Neural cell (in vitro differentiated cells): Measurements from ENCODE around the gene SSBP3. TPM values are rescaled to one million over a fixed set of nuclear protein-coding genes. Genes with fewer than 3 reads are reported as not detected.

Experiments used
- H2AFZ ChIP-seq: fragments of 200-600, 300-800 bp; sonication (generic), shearing (Covaris generic); 2 replicates; pipeline ENCODE4 v1.6.0; 2014; ENCODE audit warnings: low read depth, mild to moderate bottlenecking, antibody characterized with exemption, low read length, moderate library complexity
- H3F3A ChIP-seq: fragments of 200-600 bp; shearing (Covaris generic); 2 replicates; pipeline ENCODE4 v1.6.1; 2016; ENCODE audit warnings: mild to moderate bottlenecking, moderate library complexity, mixed read lengths, antibody characterized with exemption, low read length; ENCODE audit not compliant: insufficient read depth, poor library complexity, severe bottlenecking
- H3K27ac ChIP-seq: fragments of 200-600, 300-800 bp; sonication (generic), shearing (Covaris generic); 2 replicates; pipeline ENCODE4 v1.5.1; 2014; ENCODE audit warnings: mild to moderate bottlenecking, low read length, moderate library complexity
- H3K27me3 ChIP-seq: fragments of 300-800, 200-600 bp; sonication (generic), shearing (Covaris generic); 2 replicates; pipeline ENCODE4 v1.6.0; 2014; ENCODE audit warnings: mild to moderate bottlenecking, low read depth, low read length, moderate library complexity; ENCODE audit not compliant: insufficient read depth
- H3K36me3 ChIP-seq: fragments of 300-800, 200-600 bp; sonication (generic), shearing (Covaris generic); 2 replicates; pipeline ENCODE4 v1.5.1; 2014; ENCODE audit warnings: mild to moderate bottlenecking, antibody characterized with exemption, low read length, moderate library complexity; ENCODE audit not compliant: insufficient read depth
- H3K4me2 ChIP-seq: fragments of 300-800, 200-600 bp; sonication (generic), shearing (Covaris generic); 2 replicates; pipeline ENCODE4 v1.6.0; 2014; ENCODE audit warnings: mild to moderate bottlenecking, low read length
- H3K4me3 ChIP-seq: fragments of 300-800, 200-600 bp; sonication (generic), shearing (Covaris generic); 2 replicates; pipeline ENCODE4 v1.5.1; 2014; ENCODE audit warnings: mild to moderate bottlenecking, low read length, moderate library complexity
- H3K79me2 ChIP-seq: fragments of 200-600 bp; shearing (Covaris generic); replicated peaks from 2 replicates; pipeline ENCODE4 v1.6.0; 2014; ENCODE audit warnings: mild to moderate bottlenecking, low read length, moderate library complexity; ENCODE audit not compliant: insufficient read depth
- H3K9ac ChIP-seq: fragments of 300-800, 200-600 bp; sonication (generic), shearing (Covaris generic); 2 replicates; pipeline ENCODE4 v1.6.1; 2016; ENCODE audit warnings: mild to moderate bottlenecking, low read length, mixed read lengths
- H3K9me2 ChIP-seq: fragments of 200-600 bp; shearing (Covaris generic); 2 replicates; pipeline ENCODE4 v1.6.1; 2016; ENCODE audit warnings: mild to moderate bottlenecking, low read length, mixed read lengths; ENCODE audit not compliant: insufficient read depth
- H3K9me3 ChIP-seq: fragments of 200-600, 300-800 bp; sonication (generic), shearing (Covaris generic); 2 replicates; pipeline ENCODE4 v1.6.1; 2016; ENCODE audit warnings: mild to moderate bottlenecking, mixed run types, low read length, moderate library complexity, mixed read lengths
- H4K20me1 ChIP-seq: fragments of 200-600 bp; shearing (Covaris generic); 2 replicates; pipeline ENCODE4 v1.6.1; 2016; ENCODE audit warnings: mild to moderate bottlenecking, mixed run types; ENCODE audit not compliant: insufficient read depth
- EP300 ChIP-seq: fragments of 450-650 bp; conservative IDR thresholded peaks from 2 replicates; pipeline ENCODE4 v1.6.1; 2014; ENCODE audit warnings: antibody characterized with exemption, mild to moderate bottlenecking, moderate library complexity; ENCODE audit not compliant: poor library complexity, severe bottlenecking
- EZH2 ChIP-seq: fragments of 200-600, 300-800 bp; shearing (Covaris generic), sonication (generic); IDR thresholded peaks from 2 replicates; pipeline ENCODE4 v1.6.1; 2014; ENCODE audit warnings: antibody characterized with exemption, low read length, borderline replicate concordance, mild to moderate bottlenecking; ENCODE audit not compliant: insufficient read depth, poor library complexity, severe bottlenecking
- MXI1 ChIP-seq: fragments of 450-650 bp; conservative IDR thresholded peaks from 2 replicates; pipeline ENCODE4 v1.6.1; 2014; ENCODE audit warnings: antibody characterized with exemption, mild to moderate bottlenecking; ENCODE audit not compliant: poor library complexity, severe bottlenecking
- POLR2AphosphoS5 ChIP-seq: IDR thresholded peaks from 2 replicates; pipeline ENCODE4 v1.6.1; 2012
- RAD21 ChIP-seq: fragments of 450-650 bp; conservative IDR thresholded peaks from 2 replicates; pipeline ENCODE4 v1.6.1; 2014; ENCODE audit warnings: antibody characterized with exemption, mild to moderate bottlenecking, moderate library complexity
- SMC3 ChIP-seq: fragments of 450-650 bp; conservative IDR thresholded peaks from 2 replicates; pipeline ENCODE4 v1.6.1; 2014; ENCODE audit warnings: antibody characterized with exemption, mild to moderate bottlenecking, moderate library complexity; ENCODE audit not compliant: poor library complexity
- TAF1 ChIP-seq: IDR thresholded peaks from 2 replicates; pipeline ENCODE4 v1.6.1; 2012; ENCODE audit warnings: low read depth
- polyA plus RNA-seq: library from polyadenylated mRNA; depleted of rRNA; stranded (reverse); fragments of >200 nt; gene quantifications from 2 replicates; pipeline ENCODE4 v1.2.3, GENCODE V29; 2014
- TF ChIP-seq, protein P1 (sequence below): fragments of 450-650 bp; IDR thresholded peaks from 2 replicates; pipeline ENCODE4 v1.5.1; 2014; ENCODE audit warnings: antibody characterized with exemption, mild to moderate bottlenecking, moderate library complexity; ENCODE audit not compliant: poor library complexity, severe bottlenecking
- TF ChIP-seq, protein P2 (sequence below): IDR thresholded peaks from 2 replicates; pipeline ENCODE4 v1.6.1; 2012; ENCODE audit warnings: borderline replicate concordance

Gene SSBP3
- polyA plus RNA-seq, 1 donor from 2014 or later = 77.4 TPM

DNA sequence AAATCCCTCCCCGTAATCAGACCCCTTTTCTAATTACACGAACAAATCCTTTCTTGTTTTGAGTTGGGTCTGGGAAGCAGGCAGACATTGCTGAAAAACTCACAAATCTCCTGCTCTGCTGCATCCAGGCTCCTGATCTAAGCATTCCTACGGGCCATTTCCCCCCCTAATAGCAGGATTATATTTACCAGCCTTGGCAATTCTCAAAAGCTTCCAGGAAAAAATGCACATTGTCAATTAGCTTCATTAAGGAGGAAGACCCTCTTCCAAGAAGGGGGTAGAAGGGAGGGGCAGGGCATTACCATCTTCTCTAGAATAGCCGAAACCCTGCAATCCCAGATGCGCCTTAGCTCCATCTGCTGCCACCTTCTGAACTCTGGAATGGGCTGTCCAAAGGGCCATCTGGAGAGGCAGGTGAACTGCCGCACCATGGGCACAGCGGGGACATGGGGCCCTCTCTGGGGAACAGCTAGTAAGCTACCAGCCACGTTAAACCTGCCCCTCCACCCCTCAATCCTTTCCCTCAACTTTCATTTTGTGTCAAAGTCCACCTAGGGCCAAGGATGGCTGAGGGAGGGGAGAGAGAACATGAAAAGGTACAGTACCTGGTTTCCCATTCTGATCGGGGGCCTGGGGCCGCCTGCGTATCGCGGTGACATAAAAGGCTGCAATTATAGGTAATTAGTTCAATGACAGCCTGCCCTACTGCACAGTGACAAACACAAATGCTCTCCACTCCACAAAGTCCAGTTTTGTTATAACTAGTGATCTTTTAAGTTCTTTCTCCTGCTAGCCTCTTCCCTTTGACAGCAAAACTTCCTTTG is 149.5 kb downstream of the SSBP3 start:
- no peaks in the 10 kb centered on the region for H3K36me3 ChIP-seq
- H3K27ac ChIP-seq = no peak overlapping the region
- H3K9me2 ChIP-seq = no peaks in the 10 kb centered on the region
- no peak overlapping the region for H3K4me3 ChIP-seq
- no peak overlapping the region for H3K9ac ChIP-seq
- H3K79me2 ChIP-seq = peaks cover 5% of the 10 kb centered on the region
- H4K20me1 ChIP-seq = peaks cover 7% of the 10 kb centered on the region
- no peaks in the 10 kb centered on the region for H3K9me3 ChIP-seq
- H2AFZ ChIP-seq = no peak overlapping the region
- no peaks in the 10 kb centered on the region for H3F3A ChIP-seq
- H3K27me3 ChIP-seq = no peaks in the 10 kb centered on the region
- H3K4me2 ChIP-seq = no peak overlapping the region
- no peak for TF ChIP-seq EP300
- no peak for TF ChIP-seq SMC3
- TF ChIP-seq, protein P1, sequence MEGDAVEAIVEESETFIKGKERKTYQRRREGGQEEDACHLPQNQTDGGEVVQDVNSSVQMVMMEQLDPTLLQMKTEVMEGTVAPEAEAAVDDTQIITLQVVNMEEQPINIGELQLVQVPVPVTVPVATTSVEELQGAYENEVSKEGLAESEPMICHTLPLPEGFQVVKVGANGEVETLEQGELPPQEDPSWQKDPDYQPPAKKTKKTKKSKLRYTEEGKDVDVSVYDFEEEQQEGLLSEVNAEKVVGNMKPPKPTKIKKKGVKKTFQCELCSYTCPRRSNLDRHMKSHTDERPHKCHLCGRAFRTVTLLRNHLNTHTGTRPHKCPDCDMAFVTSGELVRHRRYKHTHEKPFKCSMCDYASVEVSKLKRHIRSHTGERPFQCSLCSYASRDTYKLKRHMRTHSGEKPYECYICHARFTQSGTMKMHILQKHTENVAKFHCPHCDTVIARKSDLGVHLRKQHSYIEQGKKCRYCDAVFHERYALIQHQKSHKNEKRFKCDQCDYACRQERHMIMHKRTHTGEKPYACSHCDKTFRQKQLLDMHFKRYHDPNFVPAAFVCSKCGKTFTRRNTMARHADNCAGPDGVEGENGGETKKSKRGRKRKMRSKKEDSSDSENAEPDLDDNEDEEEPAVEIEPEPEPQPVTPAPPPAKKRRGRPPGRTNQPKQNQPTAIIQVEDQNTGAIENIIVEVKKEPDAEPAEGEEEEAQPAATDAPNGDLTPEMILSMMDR = no peak
- TF ChIP-seq, protein P2, sequence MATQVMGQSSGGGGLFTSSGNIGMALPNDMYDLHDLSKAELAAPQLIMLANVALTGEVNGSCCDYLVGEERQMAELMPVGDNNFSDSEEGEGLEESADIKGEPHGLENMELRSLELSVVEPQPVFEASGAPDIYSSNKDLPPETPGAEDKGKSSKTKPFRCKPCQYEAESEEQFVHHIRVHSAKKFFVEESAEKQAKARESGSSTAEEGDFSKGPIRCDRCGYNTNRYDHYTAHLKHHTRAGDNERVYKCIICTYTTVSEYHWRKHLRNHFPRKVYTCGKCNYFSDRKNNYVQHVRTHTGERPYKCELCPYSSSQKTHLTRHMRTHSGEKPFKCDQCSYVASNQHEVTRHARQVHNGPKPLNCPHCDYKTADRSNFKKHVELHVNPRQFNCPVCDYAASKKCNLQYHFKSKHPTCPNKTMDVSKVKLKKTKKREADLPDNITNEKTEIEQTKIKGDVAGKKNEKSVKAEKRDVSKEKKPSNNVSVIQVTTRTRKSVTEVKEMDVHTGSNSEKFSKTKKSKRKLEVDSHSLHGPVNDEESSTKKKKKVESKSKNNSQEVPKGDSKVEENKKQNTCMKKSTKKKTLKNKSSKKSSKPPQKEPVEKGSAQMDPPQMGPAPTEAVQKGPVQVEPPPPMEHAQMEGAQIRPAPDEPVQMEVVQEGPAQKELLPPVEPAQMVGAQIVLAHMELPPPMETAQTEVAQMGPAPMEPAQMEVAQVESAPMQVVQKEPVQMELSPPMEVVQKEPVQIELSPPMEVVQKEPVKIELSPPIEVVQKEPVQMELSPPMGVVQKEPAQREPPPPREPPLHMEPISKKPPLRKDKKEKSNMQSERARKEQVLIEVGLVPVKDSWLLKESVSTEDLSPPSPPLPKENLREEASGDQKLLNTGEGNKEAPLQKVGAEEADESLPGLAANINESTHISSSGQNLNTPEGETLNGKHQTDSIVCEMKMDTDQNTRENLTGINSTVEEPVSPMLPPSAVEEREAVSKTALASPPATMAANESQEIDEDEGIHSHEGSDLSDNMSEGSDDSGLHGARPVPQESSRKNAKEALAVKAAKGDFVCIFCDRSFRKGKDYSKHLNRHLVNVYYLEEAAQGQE = no peak
- no peak for TF ChIP-seq TAF1
- TF ChIP-seq EZH2 = no peak
- TF ChIP-seq POLR2AphosphoS5 = no peak
- TF ChIP-seq MXI1 = no peak
- TF ChIP-seq RAD21 = no peak

DNA sequence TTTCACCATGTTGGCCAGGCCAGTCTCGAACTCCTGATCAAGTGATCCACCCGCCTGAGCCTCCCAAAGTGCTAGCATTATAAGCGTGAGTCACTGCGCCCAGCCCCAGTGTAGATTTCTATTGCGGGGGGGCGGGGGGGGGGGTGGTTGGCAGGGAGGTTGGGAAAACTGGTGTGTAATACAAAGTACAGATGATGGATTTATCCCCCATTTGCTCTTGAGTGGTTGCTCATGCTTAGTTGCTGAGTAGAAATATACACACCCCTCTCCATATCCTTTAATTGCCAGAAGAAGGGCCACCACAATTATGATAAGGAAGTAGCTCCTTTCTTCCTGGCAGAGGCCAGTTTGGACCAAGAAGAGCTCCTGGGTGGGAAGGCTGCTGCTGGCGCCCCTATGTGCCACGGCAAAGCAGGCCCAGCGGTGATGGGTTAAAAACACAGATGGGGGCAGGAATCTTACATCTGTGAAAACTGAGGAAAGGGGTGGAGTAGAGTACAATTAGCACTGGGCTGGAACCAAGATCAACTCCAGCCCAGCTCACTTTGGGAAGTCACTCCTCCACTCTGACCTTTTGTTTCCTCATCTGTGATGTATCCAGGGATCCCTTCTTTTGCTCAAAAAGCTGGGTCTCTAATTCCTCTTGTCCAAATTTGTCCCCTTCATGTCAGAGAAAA is 151.0 kb downstream of the SSBP3 start:
- Histone ChIP-seq H3K9me2 (no peaks in the 10 kb centered on the region), H3K36me3 (no peaks in the 10 kb centered on the region), H4K20me1 (no peaks in the 10 kb centered on the region), H3K27me3 (no peaks in the 10 kb centered on the region), H3K4me2 (no peak overlapping the region), H3K9me3 (no peaks in the 10 kb centered on the region), H3K79me2 (peaks cover 5% of the 10 kb centered on the region), H3K4me3 (no peak overlapping the region), H2AFZ (no peak overlapping the region), H3K27ac (no peak overlapping the region), H3K9ac (no peak overlapping the region), H3F3A (no peaks in the 10 kb centered on the region)
- no peak for TF ChIP-seq MXI1
- no peak for TF ChIP-seq SMC3
- no peak for TF ChIP-seq TAF1
- no peak for TF ChIP-seq EZH2
- TF ChIP-seq, protein P1 = no peak
- TF ChIP-seq POLR2AphosphoS5 = no peak
- TF ChIP-seq, protein P2 = no peak
- no peak for TF ChIP-seq EP300
- no peak for TF ChIP-seq RAD21
